ENCODE data around the gene FAM110D. TPM values are rescaled to one million over a fixed set of nuclear protein-coding genes. Genes with fewer than 3 reads are reported as not detected.

Gene FAM110D
- total RNA-seq, 1 experiment from 2014 or later: 0.16 TPM

DNA sequence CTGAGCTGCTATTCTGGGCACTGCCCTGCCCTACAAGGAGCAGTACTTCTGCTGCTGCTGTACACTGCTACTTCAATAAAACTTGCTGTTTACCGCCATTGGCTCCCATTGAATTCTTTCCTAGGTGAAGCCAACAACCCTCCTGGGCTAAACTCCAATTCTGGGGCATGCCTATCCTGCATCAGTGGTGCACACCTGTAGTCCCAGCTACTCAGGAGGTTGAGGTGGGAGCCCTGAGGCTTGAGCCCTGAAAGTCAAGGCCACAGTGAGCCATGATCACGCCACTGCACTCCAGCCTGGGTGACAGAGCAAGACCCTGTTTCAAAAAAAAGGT lies 26.1 kb upstream of the FAM110D start:
- Histone ChIP-seq H3K4me1 (no peaks in the 10 kb centered on the region), H3K4me3 (ENCODE audit: low read depth, low read length) (no peak overlapping the region), H3K9me3 (no peaks in the 10 kb centered on the region), H3K27me3 (replicated peaks; ENCODE audit: control insufficient read depth, insufficient read depth, low read length) (no peaks in the 10 kb centered on the region), H3K36me3 (ENCODE audit: control insufficient read depth, insufficient read depth, low read length) (no peaks in the 10 kb centered on the region)
- Mint-ChIP-seq H3K27ac (ENCODE audit: unreplicated experiment) (no peak overlapping the region), H3K9me3 (ENCODE audit: unreplicated experiment) (no peaks in the 10 kb centered on the region), H3K4me3 (ENCODE audit: unreplicated experiment) (no peak overlapping the region), H3K4me1 (ENCODE audit: low read depth, unreplicated experiment) (no peaks in the 10 kb centered on the region), H3K36me3 (ENCODE audit: insufficient read depth, unreplicated experiment) (no peaks in the 10 kb centered on the region), H3K27me3 (ENCODE audit: insufficient read depth, unreplicated experiment) (no peaks in the 10 kb centered on the region)
- ChIA-PET CTCF (interaction anchor here (0.9 kb wide), 1 partner anchor 37 kb away, joined by 3 read pairs; the partner anchor contains the start of gene ZNF593), POLR2A (no interaction called here)
- no peak for DNase-seq
- intact Hi-C loops (cut with micrococcal nuclease; ENCODE audit: unreplicated experiment): no loop called here
- TF ChIP-seq, protein P1, sequence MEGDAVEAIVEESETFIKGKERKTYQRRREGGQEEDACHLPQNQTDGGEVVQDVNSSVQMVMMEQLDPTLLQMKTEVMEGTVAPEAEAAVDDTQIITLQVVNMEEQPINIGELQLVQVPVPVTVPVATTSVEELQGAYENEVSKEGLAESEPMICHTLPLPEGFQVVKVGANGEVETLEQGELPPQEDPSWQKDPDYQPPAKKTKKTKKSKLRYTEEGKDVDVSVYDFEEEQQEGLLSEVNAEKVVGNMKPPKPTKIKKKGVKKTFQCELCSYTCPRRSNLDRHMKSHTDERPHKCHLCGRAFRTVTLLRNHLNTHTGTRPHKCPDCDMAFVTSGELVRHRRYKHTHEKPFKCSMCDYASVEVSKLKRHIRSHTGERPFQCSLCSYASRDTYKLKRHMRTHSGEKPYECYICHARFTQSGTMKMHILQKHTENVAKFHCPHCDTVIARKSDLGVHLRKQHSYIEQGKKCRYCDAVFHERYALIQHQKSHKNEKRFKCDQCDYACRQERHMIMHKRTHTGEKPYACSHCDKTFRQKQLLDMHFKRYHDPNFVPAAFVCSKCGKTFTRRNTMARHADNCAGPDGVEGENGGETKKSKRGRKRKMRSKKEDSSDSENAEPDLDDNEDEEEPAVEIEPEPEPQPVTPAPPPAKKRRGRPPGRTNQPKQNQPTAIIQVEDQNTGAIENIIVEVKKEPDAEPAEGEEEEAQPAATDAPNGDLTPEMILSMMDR (IDR thresholded peaks at IDR 0.05; ENCODE audit: insufficient read depth in 1 of 2, low read depth in 1 of 2, low read length in 1 of 2, severe bottlenecking in 1 of 2, unreplicated experiment in 1 of 2): no peak
- no TSS peak for BruUV-seq (replicated peaks)

DNA sequence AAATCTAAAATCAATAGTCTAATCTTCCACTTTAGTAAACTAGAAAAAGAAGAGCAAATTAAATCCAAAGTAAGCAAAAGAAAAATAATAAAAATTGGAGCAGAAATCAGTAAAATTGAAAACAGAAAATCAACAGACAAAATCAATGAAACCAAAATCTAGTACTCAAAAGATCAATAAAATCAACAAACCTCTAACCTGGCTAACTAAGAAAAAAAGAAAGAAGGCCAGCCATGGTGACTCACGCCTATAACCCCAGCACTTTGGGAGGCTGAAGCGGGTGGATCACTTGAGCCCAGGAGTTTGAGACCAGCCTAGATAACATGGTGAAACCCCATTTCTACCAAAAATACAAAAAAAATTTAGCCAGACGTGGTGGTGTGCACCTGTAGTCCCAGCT lies 24.4 kb upstream of the FAM110D start:
- intact Hi-C loops (cut with micrococcal nuclease; ENCODE audit: unreplicated experiment): no loop called here
- Mint-ChIP-seq H3K9me3 (ENCODE audit: unreplicated experiment) (no peaks in the 10 kb centered on the region), H3K27me3 (ENCODE audit: insufficient read depth, unreplicated experiment) (no peaks in the 10 kb centered on the region), H3K36me3 (ENCODE audit: insufficient read depth, unreplicated experiment) (no peaks in the 10 kb centered on the region), H3K4me3 (ENCODE audit: unreplicated experiment) (no peak overlapping the region), H3K4me1 (ENCODE audit: low read depth, unreplicated experiment) (no peaks in the 10 kb centered on the region), H3K27ac (ENCODE audit: unreplicated experiment) (no peak overlapping the region)
- ChIA-PET POLR2A (no interaction called here), CTCF (no interaction called here)
- Histone ChIP-seq H3K9me3 (no peaks in the 10 kb centered on the region), H3K4me1 (no peaks in the 10 kb centered on the region), H3K27me3 (replicated peaks; ENCODE audit: control insufficient read depth, insufficient read depth, low read length) (no peaks in the 10 kb centered on the region), H3K4me3 (ENCODE audit: low read depth, low read length) (no peak overlapping the region), H3K36me3 (ENCODE audit: control insufficient read depth, insufficient read depth, low read length) (no peaks in the 10 kb centered on the region)
- no TSS peak for BruUV-seq (replicated peaks)
- DNase-seq: no peak
- TF ChIP-seq, protein P1 (IDR thresholded peaks at IDR 0.05; ENCODE audit: insufficient read depth in 1 of 2, low read depth in 1 of 2, low read length in 1 of 2, severe bottlenecking in 1 of 2, unreplicated experiment in 1 of 2): no peak

DNA sequence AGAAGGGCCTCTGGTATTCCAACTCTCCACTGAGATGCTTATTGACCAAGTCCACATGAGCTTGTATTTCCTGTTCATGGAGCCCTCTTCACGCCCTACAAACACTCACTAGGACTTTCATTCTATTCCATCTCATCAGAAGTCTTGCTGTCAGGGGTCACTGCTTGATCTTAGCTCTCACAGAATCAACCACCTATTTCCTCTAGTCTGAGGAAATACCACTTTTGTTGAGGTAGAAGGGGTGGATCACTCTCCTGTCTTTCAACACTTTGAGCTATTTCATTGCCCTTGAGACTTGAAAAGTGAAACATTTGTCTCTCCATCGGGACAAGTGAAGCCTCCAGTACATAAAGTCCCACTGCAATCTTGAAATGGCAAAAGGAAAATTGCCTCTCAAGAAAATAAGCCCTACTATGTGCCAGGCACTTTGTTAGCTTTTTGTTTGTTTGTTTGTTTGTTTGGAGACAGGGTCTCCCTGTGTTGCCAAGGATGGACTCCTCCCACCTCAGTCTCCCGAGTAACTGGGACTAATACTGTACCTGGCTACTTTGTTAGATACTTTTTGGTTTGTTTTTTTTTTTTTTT lies 19.8 kb upstream of the FAM110D start:
- intact Hi-C loops (cut with micrococcal nuclease; ENCODE audit: unreplicated experiment): no loop called here
- no peaks in the 10 kb centered on the region for H3K27me3 Mint-ChIP-seq (ENCODE audit: insufficient read depth, unreplicated experiment)
- TF ChIP-seq, protein P1 (IDR thresholded peaks at IDR 0.05; ENCODE audit: insufficient read depth in 1 of 2, low read depth in 1 of 2, low read length in 1 of 2, severe bottlenecking in 1 of 2, unreplicated experiment in 1 of 2): no peak
- no peak overlapping the region for H3K27ac Mint-ChIP-seq (ENCODE audit: unreplicated experiment)
- no peak overlapping the region for H3K4me3 Mint-ChIP-seq (ENCODE audit: unreplicated experiment)
- no peaks in the 10 kb centered on the region for H3K9me3 Mint-ChIP-seq (ENCODE audit: unreplicated experiment)
- no peaks in the 10 kb centered on the region for H3K27me3 ChIP-seq (replicated peaks; ENCODE audit: control insufficient read depth, insufficient read depth, low read length)
- no peaks in the 10 kb centered on the region for H3K36me3 Mint-ChIP-seq (ENCODE audit: insufficient read depth, unreplicated experiment)
- no peaks in the 10 kb centered on the region for H3K9me3 ChIP-seq
- no TSS peak for BruUV-seq (replicated peaks)
- ChIA-PET POLR2A (no interaction called here), CTCF (no interaction called here)
- no peak overlapping the region for H3K4me3 ChIP-seq (ENCODE audit: low read depth, low read length)
- H3K4me1 Mint-ChIP-seq (ENCODE audit: low read depth, unreplicated experiment): no peaks in the 10 kb centered on the region
- DNase-seq: no peak
- no peaks in the 10 kb centered on the region for H3K36me3 ChIP-seq (ENCODE audit: control insufficient read depth, insufficient read depth, low read length)
- H3K4me1 ChIP-seq: no peaks in the 10 kb centered on the region

Measured in Caco-2 (cell line).